ENCODE measurements around the gene TOX2. TPM values are rescaled to one million over a fixed set of nuclear protein-coding genes. Genes with fewer than 3 reads are reported as not detected.

TOX2 gene
- total RNA-seq, 2 donors from 2014 or later: 17.5 to 42.8 TPM

GRCh38 chr20:44083220-44083933 is 168.7 kb downstream of the TOX2 start:
- Mint-ChIP-seq H3K27ac (no peak overlapping the region), H3K27me3 (ENCODE audit: low read depth) (no peaks in the 10 kb centered on the region), H3K36me3 (ENCODE audit: insufficient read depth in 2 of 2) (no peaks in the 10 kb centered on the region), H3K4me3 (no peak overlapping the region), H3K9me3 (no peaks in the 10 kb centered on the region), H3K4me1 (ENCODE audit: low read depth) (peaks cover 23% of the 10 kb centered on the region)
- DNase-seq (no peak), ATAC-seq (replicated peaks in 1 of 2) (no peak)

- Mint-ChIP-seq H3K4me3 (no peak overlapping the region), H3K9me3 (no peaks in the 10 kb centered on the region)
- ATAC-seq (replicated peaks in 1 of 2): no peak
Observed at GRCh38 chr20:44084439-44084838, 169.8 kb downstream of the TOX2 start.

DNA sequence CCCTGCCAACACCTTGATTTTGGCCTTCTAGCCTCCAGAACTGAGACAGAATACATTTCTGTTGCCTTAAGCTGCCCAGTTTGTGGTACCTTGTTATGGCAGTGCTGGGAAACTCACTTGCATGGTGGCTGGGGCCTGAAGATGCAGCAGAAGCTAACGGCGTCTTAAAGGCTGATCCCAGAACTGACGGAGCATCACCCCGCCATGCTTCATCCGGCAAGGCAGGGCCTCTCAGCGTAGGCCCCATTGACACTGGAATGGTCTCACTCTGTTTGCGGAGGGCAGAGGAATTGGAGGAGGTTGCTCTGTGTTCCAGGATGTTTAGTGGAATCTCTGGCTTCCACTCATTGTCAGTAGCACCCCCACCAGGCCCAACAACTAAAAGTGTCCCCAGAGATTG is 170.2 kb downstream of the TOX2 start:
- no peak overlapping the region for H3K27ac Mint-ChIP-seq
- no peaks in the 10 kb centered on the region for H3K9me3 Mint-ChIP-seq
- peaks cover 16% of the 10 kb centered on the region for H3K4me1 Mint-ChIP-seq (ENCODE audit: low read depth)
- H3K27me3 Mint-ChIP-seq (ENCODE audit: low read depth): no peaks in the 10 kb centered on the region
- no peak for ATAC-seq (replicated peaks in 1 of 2)
- H3K4me3 Mint-ChIP-seq: no peak overlapping the region
- no peaks in the 10 kb centered on the region for H3K36me3 Mint-ChIP-seq (ENCODE audit: insufficient read depth in 2 of 2)
- DNase-seq: no peak

More at GRCh38 chr20:44084439-44084838, 169.8 kb downstream of the TOX2 start:
- Mint-ChIP-seq H3K36me3 (ENCODE audit: insufficient read depth in 2 of 2) (no peaks in the 10 kb centered on the region), H3K4me1 (ENCODE audit: low read depth) (peaks cover 16% of the 10 kb centered on the region), H3K27ac (no peak overlapping the region), H3K27me3 (ENCODE audit: low read depth) (no peaks in the 10 kb centered on the region)
- DNase-seq: no peak

- H3K36me3 Mint-ChIP-seq (ENCODE audit: insufficient read depth in 2 of 2): no peaks in the 10 kb centered on the region
- peaks cover 7% of the 10 kb centered on the region for H3K4me1 Mint-ChIP-seq (ENCODE audit: low read depth)
- H3K4me3 Mint-ChIP-seq: no peak overlapping the region
Observed at GRCh38 chr20:44085616-44086434, 171.2 kb downstream of the TOX2 start.

GRCh38 chr20:44087051-44087856 is 172.6 kb downstream of the TOX2 start:
- no peaks in the 10 kb centered on the region for H3K27me3 Mint-ChIP-seq (ENCODE audit: low read depth)
- no peak overlapping the region for H3K27ac Mint-ChIP-seq
- H3K4me1 Mint-ChIP-seq (ENCODE audit: low read depth): peaks cover 6% of the 10 kb centered on the region
- no peaks in the 10 kb centered on the region for H3K9me3 Mint-ChIP-seq
- no peaks in the 10 kb centered on the region for H3K36me3 Mint-ChIP-seq (ENCODE audit: insufficient read depth in 2 of 2)
- ATAC-seq (replicated peaks in 1 of 2) (no peak), DNase-seq (no peak)
- H3K4me3 Mint-ChIP-seq: no peak overlapping the region

More at GRCh38 chr20:44085616-44086434, 171.2 kb downstream of the TOX2 start:
- DNase-seq (no peak), ATAC-seq (replicated peaks in 1 of 2) (no peak)
- no peaks in the 10 kb centered on the region for H3K9me3 Mint-ChIP-seq
- H3K27me3 Mint-ChIP-seq (ENCODE audit: low read depth): no peaks in the 10 kb centered on the region
- no peak overlapping the region for H3K27ac Mint-ChIP-seq

DNA sequence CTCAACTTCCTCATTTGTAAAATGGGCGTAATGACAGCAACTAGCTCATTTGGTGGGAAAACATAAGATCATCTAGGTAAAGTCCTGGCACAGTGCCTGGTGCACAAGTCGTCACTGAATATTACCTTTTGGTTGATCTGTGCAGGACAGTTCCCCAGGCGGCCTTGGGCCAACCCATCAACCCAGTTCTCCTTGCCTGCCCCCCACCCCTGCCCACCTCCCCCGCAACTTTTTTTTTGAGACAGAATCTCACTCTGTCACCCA is 173.1 kb downstream of the TOX2 start:
- DNase-seq (no peak), ATAC-seq (replicated peaks in 1 of 2) (no peak)
- H3K27ac Mint-ChIP-seq: no peak overlapping the region
- H3K4me1 Mint-ChIP-seq (ENCODE audit: low read depth): peaks cover 7% of the 10 kb centered on the region
- no peaks in the 10 kb centered on the region for H3K9me3 Mint-ChIP-seq
- H3K36me3 Mint-ChIP-seq (ENCODE audit: insufficient read depth in 2 of 2): no peaks in the 10 kb centered on the region
- H3K27me3 Mint-ChIP-seq (ENCODE audit: low read depth): no peaks in the 10 kb centered on the region
- H3K4me3 Mint-ChIP-seq: no peak overlapping the region

- Mint-ChIP-seq H3K4me3 (no peak overlapping the region), H3K27ac (no peak overlapping the region), H3K36me3 (ENCODE audit: insufficient read depth in 2 of 2) (no peaks in the 10 kb centered on the region), H3K9me3 (no peaks in the 10 kb centered on the region), H3K4me1 (ENCODE audit: low read depth) (peaks cover 10% of the 10 kb centered on the region), H3K27me3 (ENCODE audit: low read depth) (no peaks in the 10 kb centered on the region)
- DNase-seq (no peak), ATAC-seq (replicated peaks in 1 of 2) (peak; percentile 41 to 54)
Observed at GRCh38 chr20:44089987-44090674, 175.5 kb downstream of the TOX2 start.

DNA sequence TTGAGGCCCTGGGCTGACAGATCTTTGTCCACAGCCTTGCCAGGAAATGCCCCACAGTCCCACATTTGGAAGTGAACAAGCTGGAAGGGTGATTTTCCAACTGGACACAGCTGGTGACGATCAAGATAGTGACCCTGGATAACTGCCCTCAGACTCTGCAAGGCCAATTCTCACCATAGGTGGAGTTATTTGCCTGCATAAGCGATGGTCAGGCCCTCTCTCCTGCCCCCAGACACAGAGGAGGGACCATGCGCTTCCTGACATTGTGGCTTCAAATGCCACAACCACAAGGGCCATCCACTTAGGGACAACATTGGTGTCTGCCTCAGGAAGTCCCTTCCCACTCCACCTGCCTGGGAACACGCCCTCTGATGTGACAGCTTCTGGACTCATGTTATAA is 176.4 kb downstream of the TOX2 start:
- no peaks in the 10 kb centered on the region for H3K9me3 Mint-ChIP-seq
- no peaks in the 10 kb centered on the region for H3K36me3 Mint-ChIP-seq (ENCODE audit: insufficient read depth in 2 of 2)
- H3K27ac Mint-ChIP-seq: no peak overlapping the region
- no peak overlapping the region for H3K4me3 Mint-ChIP-seq
- ATAC-seq (replicated peaks in 1 of 2): no peak
- no peak for DNase-seq
- no peaks in the 10 kb centered on the region for H3K27me3 Mint-ChIP-seq (ENCODE audit: low read depth)
- peaks cover 10% of the 10 kb centered on the region for H3K4me1 Mint-ChIP-seq (ENCODE audit: low read depth)

GRCh38 chr20:44092551-44093248 is 178.0 kb downstream of the TOX2 start:
- H3K9me3 Mint-ChIP-seq: no peaks in the 10 kb centered on the region
- no peaks in the 10 kb centered on the region for H3K27me3 Mint-ChIP-seq (ENCODE audit: low read depth)
- H3K36me3 Mint-ChIP-seq (ENCODE audit: insufficient read depth in 2 of 2): no peaks in the 10 kb centered on the region
- peak overlapping the region; percentile 24 for H3K27ac Mint-ChIP-seq
- no peak for ATAC-seq (replicated peaks in 1 of 2)
- peak; percentile 51 to 57 for DNase-seq
- no peak overlapping the region for H3K4me3 Mint-ChIP-seq
- H3K4me1 Mint-ChIP-seq (ENCODE audit: low read depth): peaks cover 10% of the 10 kb centered on the region

DNA sequence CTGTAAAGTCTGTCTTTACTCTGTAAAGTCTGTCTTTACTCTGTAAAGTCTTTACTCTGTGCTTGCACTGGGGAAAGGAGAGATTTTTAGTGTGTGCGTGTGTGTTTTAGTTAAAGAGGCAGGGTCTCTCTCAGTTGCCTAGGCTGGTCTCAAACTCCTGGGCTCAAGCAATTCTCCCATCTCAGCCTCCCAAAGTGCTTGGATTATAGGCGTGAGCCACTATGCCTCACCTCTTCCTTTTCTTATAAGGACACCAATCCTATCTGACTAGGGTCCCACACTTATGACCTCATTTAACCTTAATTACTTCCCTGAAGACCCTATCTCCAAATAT is 178.6 kb downstream of the TOX2 start:
- Mint-ChIP-seq H3K36me3 (ENCODE audit: insufficient read depth in 2 of 2) (no peaks in the 10 kb centered on the region), H3K4me1 (ENCODE audit: low read depth) (peaks cover 10% of the 10 kb centered on the region), H3K9me3 (no peaks in the 10 kb centered on the region), H3K27ac (no peak overlapping the region), H3K27me3 (ENCODE audit: low read depth) (no peaks in the 10 kb centered on the region), H3K4me3 (no peak overlapping the region)
- no peak for DNase-seq
- ATAC-seq (replicated peaks in 1 of 2): no peak

- no peak overlapping the region for H3K27ac Mint-ChIP-seq
- H3K27me3 Mint-ChIP-seq (ENCODE audit: low read depth): peaks cover 18% of the 10 kb centered on the region
- H3K36me3 Mint-ChIP-seq (ENCODE audit: insufficient read depth in 2 of 2): no peaks in the 10 kb centered on the region
- DNase-seq: no peak
- no peak for ATAC-seq (replicated peaks in 1 of 2)
- H3K9me3 Mint-ChIP-seq: no peaks in the 10 kb centered on the region
- peaks cover 4% of the 10 kb centered on the region for H3K4me1 Mint-ChIP-seq (ENCODE audit: low read depth)
- H3K4me3 Mint-ChIP-seq: no peak overlapping the region
Observed at GRCh38 chr20:44095831-44096230, 181.2 kb downstream of the TOX2 start.

DNA sequence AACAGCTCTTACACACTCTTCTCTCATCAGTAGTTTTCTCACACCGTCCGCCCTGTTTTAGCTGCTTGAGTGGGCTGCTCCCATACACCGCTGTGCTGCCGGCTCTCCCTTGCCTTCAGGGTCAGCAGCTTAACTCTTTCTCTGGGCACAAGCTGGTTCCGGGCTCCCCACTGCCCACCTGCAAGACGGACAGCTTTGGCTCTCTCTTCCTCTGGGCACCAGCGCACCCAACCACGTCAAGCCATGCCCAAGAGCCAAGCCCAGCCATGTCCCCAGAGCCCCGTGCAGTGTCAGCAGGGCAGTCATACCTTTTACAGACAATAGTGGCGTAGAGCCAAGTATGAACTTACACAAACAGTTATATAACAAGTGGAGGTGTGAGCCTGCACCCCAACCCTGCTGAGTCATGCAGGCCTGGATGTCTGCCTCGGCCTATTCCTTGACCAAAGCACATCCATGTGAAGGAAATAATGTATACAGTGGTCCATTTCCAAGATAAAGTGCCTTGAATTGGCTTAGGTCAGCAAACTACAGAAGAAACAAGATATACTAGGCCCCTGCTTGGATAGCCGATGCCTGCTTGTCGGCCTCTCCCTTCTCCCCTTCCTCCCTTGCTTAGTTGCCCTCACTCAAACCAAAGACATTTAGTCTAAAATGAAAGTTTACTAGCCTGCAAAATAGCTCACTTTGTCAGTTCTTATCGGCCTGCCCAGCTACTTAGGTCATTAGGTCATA is 183.0 kb downstream of the TOX2 start:
- Mint-ChIP-seq H3K36me3 (ENCODE audit: insufficient read depth in 2 of 2) (no peaks in the 10 kb centered on the region), H3K27ac (no peak overlapping the region), H3K4me3 (no peak overlapping the region), H3K9me3 (peaks cover 0 to 2% of the 10 kb centered on the region in 2 donors), H3K27me3 (ENCODE audit: low read depth) (peaks cover 32% of the 10 kb centered on the region), H3K4me1 (ENCODE audit: low read depth) (peaks cover 3% of the 10 kb centered on the region)
- DNase-seq (no peak), ATAC-seq (replicated peaks in 1 of 2) (no peak)

All from activated T-cell treated with anti-CD3 and anti-CD28 coated beads, Interleukin-2, amount 50 U/mL, for 72 hours (primary cell).